SH-SY5Y (cell line): ENCODE results near the gene PTCRA.

Experiments used
- GATA2 ChIP-seq: IDR thresholded peaks from 2 replicates; pipeline ENCODE4 v1.6.1; 2011; ENCODE audit warnings: mild to moderate bottlenecking, low read depth, low read length
- GATA3 ChIP-seq: IDR thresholded peaks from 2 replicates; pipeline ENCODE4 v1.6.1; 2011; ENCODE audit warnings: low read depth, mild to moderate bottlenecking, low read length, moderate library complexity

DNA sequence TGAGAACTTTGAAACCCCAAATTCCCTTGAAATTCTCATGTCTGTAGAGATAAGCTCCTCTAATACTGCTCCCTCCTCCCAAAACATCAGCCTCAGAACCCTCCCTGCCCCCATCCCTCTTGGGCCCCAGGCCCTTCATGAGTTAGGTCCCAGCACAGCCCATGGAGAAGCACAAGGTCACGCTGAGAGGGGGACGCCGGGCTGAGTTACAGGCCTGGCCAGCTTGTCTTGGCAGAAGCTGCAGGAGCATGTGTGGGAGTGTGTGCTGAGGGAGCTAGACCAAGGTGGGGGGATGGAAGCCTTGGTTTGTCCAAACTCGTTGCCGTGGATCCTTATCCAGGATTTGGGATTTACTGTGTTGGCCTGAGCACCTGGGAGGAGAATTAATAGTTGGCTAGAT, 8.5 kb upstream of the PTCRA start:
- TF ChIP-seq GATA2 (no peak), GATA3 (no peak)
